H1 (cell line): Measurements from ENCODE around the gene KLHL40. TPM values are rescaled to one million over a fixed set of nuclear protein-coding genes. Genes with fewer than 3 reads are reported as not detected.

Experiments
- CTCF ChIA-PET: fragments of 300-600 bp; sonication (Branson Sonifier 250); formaldehyde crosslinking; loops from one replicate; lab custom pipeline; 2021; ENCODE audit not compliant: partially characterized antibody; lab: Charles Lee
- POLR2A ChIA-PET: fragments of 300-600 bp; sonication (Branson Sonifier 250); formaldehyde crosslinking; loops from one replicate; lab custom pipeline; 2021; ENCODE audit warnings: inconsistent platforms; ENCODE audit not compliant: partially characterized antibody; lab: Charles Lee
- DNase-seq, 2 experiments: peaks; one replicate each; pipeline versions ENCODE4 v3.0.0 to v3.0.0-alpha.2; 2010 to 2022; ENCODE audit warnings: low spot score in 2 of 2, low read depth in 1 of 2, mixed read lengths in 1 of 2
- FAIRE-seq: peaks from 2 replicates; lab custom pipeline; 2011; peaks lifted over from hg19 to GRCh38; lab: Jason Lieb, UNC
- H2AFZ ChIP-seq: 2 replicates; pipeline ENCODE4 v1.8.1; 2012; ENCODE audit warnings: low read length, inconsistent platforms
- H2AK5ac ChIP-seq: 2 replicates; pipeline ENCODE4 v1.6.1; 2013; ENCODE audit warnings: low read depth, low read length
- H2BK120ac ChIP-seq: replicated peaks from 2 replicates; pipeline ENCODE3; 2013; ENCODE audit warnings: low read depth, low read length, inconsistent platforms
- H2BK12ac ChIP-seq: 2 replicates; pipeline ENCODE4 v1.6.1; 2013; ENCODE audit warnings: low read depth, low read length
- H2BK15ac ChIP-seq: 2 replicates; pipeline ENCODE4 v1.6.1; 2013; ENCODE audit warnings: low read length
- H2BK20ac ChIP-seq: 2 replicates; pipeline ENCODE4 v1.6.1; 2013; ENCODE audit warnings: low read length
- H2BK5ac ChIP-seq: 2 replicates; pipeline ENCODE4 v1.6.1; 2013; ENCODE audit warnings: low read depth, low read length
- H3K14ac ChIP-seq: 2 replicates; pipeline ENCODE4 v1.6.1; 2013; ENCODE audit warnings: inconsistent platforms; ENCODE audit not compliant: insufficient read length
- H3K18ac ChIP-seq: 2 replicates; pipeline ENCODE4 v1.6.1; 2013; ENCODE audit warnings: low read length; ENCODE audit errors: extremely low read depth
- H3K23ac ChIP-seq: 2 replicates; pipeline ENCODE4 v1.6.1; 2013; ENCODE audit warnings: inconsistent platforms; ENCODE audit not compliant: insufficient read length
- H3K23me2 ChIP-seq: 2 replicates; pipeline ENCODE4 v1.6.1; 2013; ENCODE audit warnings: low read depth, low read length
- H3K27ac ChIP-seq: 2 replicates; pipeline ENCODE4 v1.6.1; 2011; ENCODE audit warnings: low read depth, low read length, inconsistent platforms
- H3K27me3 ChIP-seq, 4 experiments: replicated peaks in 1 of 4; 1 replicate in 1 of 4; 2 replicates in 3 of 4; pipeline versions ENCODE4 v1.6.1 to v1.8.1; 2011 to 2013; ENCODE audit warnings: low read length in 3 of 4, mild to moderate bottlenecking in 3 of 4, inconsistent platforms in 2 of 4, mixed read lengths in 2 of 4, moderate library complexity in 1 of 4; ENCODE audit not compliant: control insufficient read depth in 3 of 4, insufficient read depth in 3 of 4; ENCODE audit errors: extremely low read depth in 1 of 4
- H3K36me3 ChIP-seq, 4 experiments: 2 replicates each; pipeline versions ENCODE4 v1.6.1 to v1.8.1; 2011 to 2013; ENCODE audit warnings: mild to moderate bottlenecking in 4 of 4, low read length in 3 of 4, moderate library complexity in 2 of 4, control low read depth in 1 of 4, inconsistent platforms in 1 of 4; ENCODE audit not compliant: insufficient read depth in 4 of 4, control insufficient read depth in 2 of 4
- H3K4ac ChIP-seq: replicated peaks from 2 replicates; pipeline ENCODE3; 2013; ENCODE audit warnings: low read length, low read depth, mixed read lengths, inconsistent platforms; ENCODE audit not compliant: insufficient read length
- H3K4me1 ChIP-seq, 4 experiments: replicated peaks in 1 of 4; 1 replicate in 1 of 4; 2 replicates in 3 of 4; pipeline versions ENCODE4 v1.6.1 to v1.8.1; 2011 to 2013; ENCODE audit warnings: low read length in 3 of 4, inconsistent platforms in 2 of 4, mixed read lengths in 1 of 4; ENCODE audit not compliant: insufficient read depth in 4 of 4, control insufficient read depth in 3 of 4
- H3K4me2 ChIP-seq, 2 experiments: 2 replicates each; pipeline versions ENCODE4 v1.6.1 to v1.8.1; 2011 to 2013; ENCODE audit warnings: low read depth in 2 of 2, low read length in 2 of 2, control low read depth in 1 of 2, inconsistent platforms in 1 of 2, mild to moderate bottlenecking in 1 of 2; ENCODE audit not compliant: insufficient read depth in 1 of 2
- H3K4me3 ChIP-seq, 4 experiments: fragments of 200-600, 300-600 bp in 1 of 4; sonication (generic), shearing (Covaris generic), sonication (Bioruptor Twin) in 1 of 4; 2 replicates each; pipeline versions ENCODE4 v1.5.1 to v1.8.1; 2011 to 2016; ENCODE audit warnings: low read length in 4 of 4, low read depth in 3 of 4, control low read depth in 2 of 4, inconsistent platforms in 2 of 4, mild to moderate bottlenecking in 2 of 4, mixed read lengths in 1 of 4, moderate library complexity in 1 of 4; ENCODE audit not compliant: insufficient read depth in 2 of 4; ENCODE audit errors: extremely low read depth in 1 of 4
- H3K56ac ChIP-seq: replicated peaks from 2 replicates; pipeline ENCODE3; 2013; ENCODE audit warnings: low read depth, mild to moderate bottlenecking, mixed read lengths, low read length, inconsistent platforms; ENCODE audit not compliant: insufficient read length
- H3K79me1 ChIP-seq: 2 replicates; pipeline ENCODE4 v1.6.1; 2013; ENCODE audit warnings: low read depth, low read length, control low read depth
- H3K79me2 ChIP-seq, 2 experiments: 2 replicates each; pipeline versions ENCODE4 v1.6.1 to v1.8.1; 2012 to 2013; ENCODE audit warnings: low read length in 2 of 2, mild to moderate bottlenecking in 2 of 2, inconsistent platforms in 1 of 2; ENCODE audit not compliant: insufficient read depth in 2 of 2, control insufficient read depth in 1 of 2
- H3K9ac ChIP-seq, 4 experiments: replicated peaks in 1 of 4; 1 replicate in 1 of 4; 2 replicates in 3 of 4; pipeline versions ENCODE4 v1.6.1 to v1.8.1; 2011 to 2013; ENCODE audit warnings: low read depth in 3 of 4, low read length in 3 of 4, control low read depth in 2 of 4, mild to moderate bottlenecking in 2 of 4, moderate library complexity in 2 of 4, inconsistent platforms in 1 of 4; ENCODE audit errors: extremely low read depth in 1 of 4
- H3K9me3 ChIP-seq, 2 experiments: 2 replicates each; pipeline versions ENCODE4 v1.6.1 to v1.8.1; 2012 to 2013; ENCODE audit warnings: mild to moderate bottlenecking in 2 of 2, moderate library complexity in 2 of 2, control low read depth in 1 of 2, inconsistent platforms in 1 of 2, low read depth in 1 of 2, low read length in 1 of 2, mixed read lengths in 1 of 2; ENCODE audit not compliant: insufficient read depth in 2 of 2
- H4K20me1 ChIP-seq, 2 experiments: replicated peaks in 1 of 2; 2 replicates each; pipeline versions ENCODE3 to v1.8.1; 2011 to 2013; ENCODE audit warnings: inconsistent platforms in 2 of 2, low read length in 2 of 2, mild to moderate bottlenecking in 1 of 2; ENCODE audit not compliant: insufficient read depth in 2 of 2, control insufficient read depth in 1 of 2
- H4K5ac ChIP-seq: 2 replicates; pipeline ENCODE4 v1.6.1; 2013; ENCODE audit warnings: low read length, low read depth, mixed read lengths, inconsistent platforms; ENCODE audit not compliant: insufficient read length
- H4K8ac ChIP-seq: 2 replicates; pipeline ENCODE4 v1.8.0; 2013; ENCODE audit warnings: mild to moderate bottlenecking, moderate library complexity, low read length, inconsistent platforms; ENCODE audit not compliant: insufficient read depth; ENCODE audit errors: extremely low read depth
- H4K91ac ChIP-seq: replicated peaks from 2 replicates; pipeline ENCODE3; 2013; ENCODE audit warnings: low read length, mixed read lengths, inconsistent platforms; ENCODE audit not compliant: insufficient read length
- EP300 ChIP-seq, 2 experiments: IDR thresholded peaks; 1 replicate in 1 of 2; 2 replicates in 1 of 2; pipeline ENCODE4 v1.6.1; 2011 to 2012; ENCODE audit warnings: low read depth in 2 of 2, low read length in 2 of 2, mild to moderate bottlenecking in 2 of 2, borderline replicate concordance in 1 of 2, inconsistent platforms in 1 of 2, moderate library complexity in 1 of 2
- GABPA ChIP-seq: IDR thresholded peaks from 2 replicates; pipeline ENCODE4 v1.6.1; 2011; ENCODE audit warnings: mild to moderate bottlenecking, low read length, moderate library complexity, borderline replicate concordance; ENCODE audit not compliant: insufficient read depth
- JUN ChIP-seq: IDR thresholded peaks from 2 replicates; pipeline ENCODE4 v1.6.1; 2011; ENCODE audit warnings: low read depth, mild to moderate bottlenecking, improper control_type of control experiment, low read length
- KDM5A ChIP-seq: fragments of 200-600 bp; IDR thresholded peaks from 2 replicates; pipeline ENCODE4 v1.7.1; 2012; ENCODE audit warnings: mild to moderate bottlenecking, low read length, inconsistent platforms, mixed read lengths
- ZNF274 ChIP-seq: IDR thresholded peaks from 2 replicates; pipeline ENCODE4 v1.7.0; 2012; ENCODE audit warnings: low read length, borderline replicate concordance; ENCODE audit errors: extremely low read depth
- WGBS, 2 experiments: shearing (Covaris generic) in 1 of 2; methylation state at CpG; one replicate each; pipeline versions ENCODE4 v1.1.6 to v1.1.7; 2013 to 2015; ENCODE audit warnings: low lambda C conversion rate in 2 of 2, mixed read lengths in 2 of 2, inconsistent platforms in 1 of 2, low coverage in 1 of 2, missing lambda C conversion rate in 1 of 2; ENCODE audit not compliant: insufficient replicate concordance in 2 of 2, insufficient coverage in 1 of 2, insufficient read length in 1 of 2; ENCODE audit errors: extremely low coverage in 1 of 2, missing lambda C conversion rate in 1 of 2; 5-methylcytosine and 5-hydroxymethylcytosine counted together
- polyA plus RNA-seq, 7 experiments: library from polyadenylated mRNA; depleted of rRNA in 3 of 7; stranded (reverse) in 5 of 7; unstranded in 2 of 7; fragments of >200 nt in 5 of 7; fragments of 200-250 nt in 2 of 7; gene quantifications; 1 replicate in 5 of 7; 2 replicates in 1 of 7; 4 replicates in 1 of 7; pipeline versions ENCODE4 v1.2.1 to v1.2.3, GENCODE V29; 2011 to 2013; ENCODE audit warnings: missing spikeins in 2 of 7, mixed read lengths in 2 of 7
- total RNA-seq: library from RNA; stranded (reverse); fragmentation: NEBNext Ultra II Directional; extraction: Animal tissue kit (Norgen Biotek cat#: 25700); gene quantifications from 2 replicates; pipeline ENCODE4 v1.2.1, GENCODE V29; 2021

The KLHL40 gene
- total and polyA plus RNA-seq, 2 of the 8 experiments (the other 6 are each of a cell fraction or from before 2014, with no cell fraction given), result 0.02 TPM; not detected in 1

- Histone ChIP-seq H2BK15ac (no peak overlapping the region), H2BK12ac (no peak overlapping the region), H4K8ac (no peak overlapping the region), H3K27ac (no peak overlapping the region), H4K20me1 (no peaks in the 10 kb centered on the region), H3K18ac (no peak overlapping the region), H3K9me3 (no peaks in the 10 kb centered on the region; a peak in 1 of 4 replicates), H3K36me3 (no peaks in the 10 kb centered on the region; a peak in 1 of 8 replicates), H2AK5ac (no peak overlapping the region), H3K4me2 (no peak overlapping the region), H3K79me2 (no peaks in the 10 kb centered on the region), H2BK120ac (no peak overlapping the region), H4K5ac (no peak overlapping the region), H3K23me2 (no peaks in the 10 kb centered on the region), H2BK20ac (no peak overlapping the region), H3K9ac (no peak overlapping the region), H3K4me3 (no peak overlapping the region), H4K91ac (no peak overlapping the region), H2BK5ac (no peak overlapping the region), H3K4me1 (no peaks in the 10 kb centered on the region), H3K23ac (no peak overlapping the region), H3K27me3 (no peaks in the 10 kb centered on the region), H3K79me1 (no peaks in the 10 kb centered on the region), H2AFZ (no peak overlapping the region), H3K4ac (no peak overlapping the region), H3K14ac (no peak overlapping the region), H3K56ac (no peak overlapping the region)
- CTCF ChIA-PET, result interaction anchor here (1.1 to 4.0 kb wide), 3 partner anchors 9 to 23 kb away, joined by 3 to 23 read pairs (median 10); no protein-coding TSS in a partner anchor
- POLR2A ChIA-PET, result interaction anchor here (1.3 kb wide), 1 partner anchor 12 kb away, joined by 3 read pairs; no protein-coding TSS in a partner anchor
- DNase-seq (no peak), FAIRE-seq (no peak)
- 86% methylated on average over 1 of the region's 1 CpG; no CpG with 5 or more reads in 1 of the 2 experiments for WGBS, 2 experiments
- TF ChIP-seq EP300 (IDR thresholded peaks at IDR 0.05; ENCODE audit: borderline replicate concordance in 1 of 2, low read depth in 2 of 2, low read length in 2 of 2), result no peak
- TF ChIP-seq GABPA, result no peak
- TF ChIP-seq JUN, result no peak
- TF ChIP-seq ZNF274, result no peak
- TF ChIP-seq KDM5A, result no peak
Observed at GRCh38 chr3:42721690-42722089, 36.4 kb downstream of the KLHL40 start.
